GM18511 (cell line): ENCODE measurements around the gene NRG4.
"Not testable (repeated sequence)": the region's sequence is repeated elsewhere in the genome, so short reads cannot be mapped to it uniquely, and the experiment has no call there.

Source experiments
- ATAC-seq: cut with Tn5 transposase; IDR thresholded peaks from one replicate; pipeline ENCODE4 v1.9.1; 2021; ENCODE audit warnings: mild to moderate bottlenecking, moderate library complexity; ENCODE audit not compliant: unreplicated experiment

The NRG4 gene

GRCh38 chr15:76011627-76012551, at the start of gene NRG4:
Gene NRG4, minus strand, starts transcription at chr15:76012424. Its CDS starts 1,194 bp downstream, at chr15:76011230.
- ATAC-seq = no peak

GRCh38 chr15:76061700-76062099, 49.5 kb upstream of the NRG4 start:
- ATAC-seq = no peak

- ATAC-seq = no peak
Measured at GRCh38 chr15:76060118-76060989, 48.1 kb upstream of the NRG4 start.

- ATAC-seq = no peak
Measured at GRCh38 chr15:76059320-76060117, 47.3 kb upstream of the NRG4 start, which contains the start of gene TMEM266. Gene TMEM266, plus strand, starts transcription at chr15:76059985. Its CDS starts 74,279 bp downstream, at chr15:76134264.

- no peak for ATAC-seq
Measured at GRCh38 chr15:76058714-76059319, 46.6 kb upstream of the NRG4 start.

- peak; percentile 30 for ATAC-seq
Measured at GRCh38 chr15:76057332-76058000, 45.2 kb upstream of the NRG4 start.

GRCh38 chr15:76056931-76057330, 44.7 kb upstream of the NRG4 start:
- peak; percentile 81 for ATAC-seq

- ATAC-seq = not testable (repeated sequence)
Measured at GRCh38 chr15:76054201-76054600, 42.0 kb upstream of the NRG4 start.

- no peak for ATAC-seq
Measured at GRCh38 chr15:76038512-76038911, 26.3 kb upstream of the NRG4 start.

GRCh38 chr15:76035593-76035992, 23.4 kb upstream of the NRG4 start:
- ATAC-seq = no peak

GRCh38 chr15:76034111-76034510, 21.9 kb upstream of the NRG4 start:
- no peak for ATAC-seq

GRCh38 chr15:76033438-76033837, 21.2 kb upstream of the NRG4 start:
- no peak for ATAC-seq

- no peak for ATAC-seq
Measured at GRCh38 chr15:76032046-76032445, 19.8 kb upstream of the NRG4 start.

GRCh38 chr15:76024021-76024768, 12.0 kb upstream of the NRG4 start:
- ATAC-seq = no peak

- not testable (repeated sequence) for ATAC-seq
Measured at GRCh38 chr15:76013470-76013869, 1.2 kb upstream of the NRG4 start.

GRCh38 chr15:76010613-76011012, 1.6 kb downstream of the NRG4 start:
- ATAC-seq = no peak

GRCh38 chr15:76006136-76006778, 6.0 kb downstream of the NRG4 start:
- no peak for ATAC-seq

- no peak for ATAC-seq
Measured at GRCh38 chr15:76003364-76003763, 8.9 kb downstream of the NRG4 start.

GRCh38 chr15:75995611-75996010, 16.6 kb downstream of the NRG4 start:
- ATAC-seq = no peak
